Measurements from ENCODE around the gene TEX13D. TPM values are rescaled to one million over a fixed set of nuclear protein-coding genes. Genes with fewer than 3 reads are reported as not detected.
"Not testable (repeated sequence)": the region's sequence is repeated elsewhere in the genome, so short reads cannot be mapped to it uniquely, and the experiment has no call there.

TEX13D gene
- polyA plus RNA-seq, 1 of the 3 experiments (the other 2 are of a cell fraction), result not detected

GRCh38 chrX:124325732-124326131 lies 6.7 kb upstream of the TEX13D start:
- Histone ChIP-seq H3K27ac (ENCODE audit: low read depth in 2 of 2, low read length in 1 of 2) (no peak overlapping the region), H4K20me1 (ENCODE audit: insufficient read depth) (no peaks in the 10 kb centered on the region), H2AFZ (ENCODE audit: low read depth) (no peak overlapping the region), H3F3A (replicated peaks; ENCODE audit: insufficient read depth) (no peaks in the 10 kb centered on the region), H3K79me2 (ENCODE audit: insufficient read depth) (no peaks in the 10 kb centered on the region), H3K9me2 (no peaks in the 10 kb centered on the region), H3K36me3 (replicated peaks in 1 of 2; ENCODE audit: control insufficient read depth in 1 of 2, insufficient read depth in 2 of 2, low read length in 1 of 2) (no peaks in the 10 kb centered on the region), H3K9me3 (no peaks in the 10 kb centered on the region), H3K4me1 (ENCODE audit: control insufficient read depth in 1 of 2, insufficient read depth in 2 of 2, low read depth in 1 of 2, low read length in 1 of 2) (no peaks in the 10 kb centered on the region), H3K9ac (no peak overlapping the region), H3K27me3 (ENCODE audit: insufficient read depth) (no peaks in the 10 kb centered on the region), H3K4me3 (ENCODE audit: low read depth in 2 of 2, low read length in 1 of 2) (no peak overlapping the region), H3K4me2 (no peak overlapping the region)
- 13% methylated on average over 1 of the region's 1 CpG for WGBS (ENCODE audit: low lambda C conversion rate)
- no peak for TF ChIP-seq FOXM1 (IDR thresholded peaks at IDR 0.05; ENCODE audit: low read depth)
- ChIA-PET CTCF (interaction anchor here (0.6 to 1.4 kb wide), 2 partner anchors 16 to 19 kb away, joined by 3 to 4 read pairs; no protein-coding TSS in a partner anchor), POLR2A (no interaction called here)
- no peak for DNase-seq

- WGBS (ENCODE audit: low lambda C conversion rate), result 20% methylated on average over 1 of the region's 1 CpG
- Histone ChIP-seq H2AFZ (ENCODE audit: low read depth) (no peak overlapping the region), H3F3A (replicated peaks; ENCODE audit: insufficient read depth) (no peaks in the 10 kb centered on the region), H3K9me3 (no peaks in the 10 kb centered on the region), H4K20me1 (ENCODE audit: insufficient read depth) (no peaks in the 10 kb centered on the region), H3K27me3 (ENCODE audit: insufficient read depth) (no peaks in the 10 kb centered on the region), H3K36me3 (replicated peaks in 1 of 2; ENCODE audit: control insufficient read depth in 1 of 2, insufficient read depth in 2 of 2, low read length in 1 of 2) (no peaks in the 10 kb centered on the region), H3K4me2 (no peak overlapping the region), H3K4me1 (ENCODE audit: control insufficient read depth in 1 of 2, insufficient read depth in 2 of 2, low read depth in 1 of 2, low read length in 1 of 2) (no peaks in the 10 kb centered on the region), H3K79me2 (ENCODE audit: insufficient read depth) (no peaks in the 10 kb centered on the region), H3K9me2 (no peaks in the 10 kb centered on the region), H3K27ac (ENCODE audit: low read depth in 2 of 2, low read length in 1 of 2) (no peak overlapping the region), H3K4me3 (ENCODE audit: low read depth in 2 of 2, low read length in 1 of 2) (no peak overlapping the region), H3K9ac (no peak overlapping the region)
- ChIA-PET CTCF (no interaction called here), POLR2A (no interaction called here)
- TF ChIP-seq FOXM1 (IDR thresholded peaks at IDR 0.05; ENCODE audit: low read depth), result no peak
- TF ChIP-seq CHD2 (IDR thresholded peaks at IDR 0.05; ENCODE audit: low read length, partially characterized antibody), result no peak
- TF ChIP-seq RFX5 (IDR thresholded peaks at IDR 0.05; ENCODE audit: low read length), result no peak
- no peak for TF ChIP-seq TEAD4 (IDR thresholded peaks at IDR 0.05; ENCODE audit: borderline replicate concordance, insufficient read depth)
- no peak for TF ChIP-seq EZH2phosphoT487 (IDR thresholded peaks at IDR 0.05; ENCODE audit: borderline replicate concordance, low read depth)
- TF ChIP-seq FOSL2 (IDR thresholded peaks at IDR 0.05; ENCODE audit: borderline replicate concordance, low read depth), result no peak
- TF ChIP-seq TAF1 (IDR thresholded peaks at IDR 0.05; ENCODE audit: borderline replicate concordance, low read depth, low read length), result no peak
- TF ChIP-seq GATA2 (CRISPR knock-in tag; IDR thresholded peaks at IDR 0.05), result no peak
- TF ChIP-seq GABPA (IDR thresholded peaks at IDR 0.05; ENCODE audit: low read depth), result no peak
- TF ChIP-seq SMC3 (IDR thresholded peaks at IDR 0.05; ENCODE audit: low read depth, low read length), result no peak
- no peak for TF ChIP-seq EP300 (IDR thresholded peaks at IDR 0.05; ENCODE audit: borderline replicate concordance in 1 of 2, low read depth in 1 of 2, low read length in 1 of 2)
- no peak for DNase-seq
Observed at GRCh38 chrX:124328765-124329164, 3.7 kb upstream of the TEX13D start.

GRCh38 chrX:124333862-124334261 lies 1.4 kb downstream of the TEX13D start:
- CTCF ChIA-PET, result no interaction called here
- Histone ChIP-seq H3K9me3 (no peaks in the 10 kb centered on the region), H4K20me1 (ENCODE audit: insufficient read depth) (no peaks in the 10 kb centered on the region), H3K4me3 (ENCODE audit: low read depth in 2 of 2, low read length in 1 of 2) (no peak overlapping the region), H3K79me2 (ENCODE audit: insufficient read depth) (no peaks in the 10 kb centered on the region), H3K9ac (no peak overlapping the region), H3K4me1 (ENCODE audit: control insufficient read depth in 1 of 2, insufficient read depth in 2 of 2, low read depth in 1 of 2, low read length in 1 of 2) (no peaks in the 10 kb centered on the region), H3F3A (replicated peaks; ENCODE audit: insufficient read depth) (no peaks in the 10 kb centered on the region), H3K36me3 (replicated peaks in 1 of 2; ENCODE audit: control insufficient read depth in 1 of 2, insufficient read depth in 2 of 2, low read length in 1 of 2) (no peaks in the 10 kb centered on the region), H2AFZ (ENCODE audit: low read depth) (no peak overlapping the region), H3K27ac (ENCODE audit: low read depth in 2 of 2, low read length in 1 of 2) (no peak overlapping the region), H3K27me3 (ENCODE audit: insufficient read depth) (no peaks in the 10 kb centered on the region), H3K4me2 (no peak overlapping the region), H3K9me2 (no peaks in the 10 kb centered on the region)
- 33% methylated on average over 6 of the region's 6 CpGs for WGBS (ENCODE audit: low lambda C conversion rate)
- POLR2A ChIA-PET, result no interaction called here
- no peak for DNase-seq
- TF ChIP-seq TAF1 (IDR thresholded peaks at IDR 0.05; ENCODE audit: borderline replicate concordance, low read depth, low read length) (no peak), SIN3A (IDR thresholded peaks at IDR 0.05; ENCODE audit: borderline replicate concordance, low read depth, low read length) (no peak), MAX (IDR thresholded peaks at IDR 0.05; ENCODE audit: low read depth) (no peak)

- H3K79me2 ChIP-seq (ENCODE audit: insufficient read depth); H3K4me3 ChIP-seq (ENCODE audit: low read depth in 2 of 2, low read length in 1 of 2): not testable (repeated sequence)
Observed at GRCh38 chrX:124334555-124334954, 2.1 kb downstream of the TEX13D start.

More at GRCh38 chrX:124334555-124334954, 2.1 kb downstream of the TEX13D start:
- H3F3A ChIP-seq (replicated peaks; ENCODE audit: insufficient read depth); H3K27ac ChIP-seq (ENCODE audit: low read depth in 2 of 2, low read length in 1 of 2); POLR2A ChIA-PET; H4K20me1 ChIP-seq (ENCODE audit: insufficient read depth); H3K9me3 ChIP-seq; H3K9me2 ChIP-seq; H3K27me3 ChIP-seq (ENCODE audit: insufficient read depth); H2AFZ ChIP-seq (ENCODE audit: low read depth); H3K4me1 ChIP-seq (ENCODE audit: control insufficient read depth in 1 of 2, insufficient read depth in 2 of 2, low read depth in 1 of 2, low read length in 1 of 2); CTCF ChIA-PET; DNase-seq; H3K9ac ChIP-seq; H3K36me3 ChIP-seq (replicated peaks in 1 of 2; ENCODE audit: control insufficient read depth in 1 of 2, insufficient read depth in 2 of 2, low read length in 1 of 2); H3K4me2 ChIP-seq: not testable (repeated sequence)
- 15% methylated on average over 2 of the region's 2 CpGs for WGBS (ENCODE audit: low lambda C conversion rate)
